GM20000 (cell line): ENCODE data around the gene CPA5.
"Not testable (repeated sequence)": the region's sequence is repeated elsewhere in the genome, so short reads cannot be mapped to it uniquely, and the experiment has no call there.

Experiments
- DNase-seq: peaks from one replicate; pipeline ENCODE4 v3.0.0; 2012; ENCODE audit warnings: low spot score
- CTCF ChIP-seq: IDR thresholded peaks from 2 replicates; pipeline ENCODE4 v1.5.1; 2012; ENCODE audit warnings: mild to moderate bottlenecking, control low read depth; ENCODE audit errors: extremely low read depth, missing control alignments

CPA5 gene

GRCh38 chr7:130371046-130371445, 26.4 kb downstream of the CPA5 start:
- no peak for DNase-seq
- TF ChIP-seq CTCF = no peak

GRCh38 chr7:130372402-130373165, 28.0 kb downstream of the CPA5 start:
- DNase-seq = no peak
- TF ChIP-seq CTCF = no peak

GRCh38 chr7:130374507-130374906, 29.9 kb downstream of the CPA5 start:
- TF ChIP-seq CTCF = no peak
- DNase-seq = no peak

DNA sequence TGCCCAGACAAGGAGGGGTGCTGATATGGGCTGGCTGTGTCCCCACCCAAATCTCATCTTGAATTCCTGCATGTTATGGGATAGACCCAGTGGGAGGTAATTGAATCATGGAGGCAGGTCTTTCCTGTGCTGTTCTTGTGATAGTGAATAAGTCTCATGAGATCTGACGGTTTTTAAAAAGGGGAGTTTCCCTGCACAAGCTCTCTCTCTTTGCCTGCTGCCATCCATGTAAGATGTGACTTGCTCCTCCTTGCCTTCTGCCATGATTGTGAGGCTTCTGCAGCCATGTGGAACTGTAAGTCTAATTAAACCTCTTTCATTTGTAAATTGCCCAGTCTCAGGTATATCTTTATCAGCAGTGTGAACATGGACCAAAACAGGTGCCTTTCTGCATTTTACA, 31.8 kb downstream of the CPA5 start:
- DNase-seq = not testable (repeated sequence)

- no peak for DNase-seq
- TF ChIP-seq CTCF = no peak
Measured at GRCh38 chr7:130377178-130377577, 32.6 kb downstream of the CPA5 start.

DNA sequence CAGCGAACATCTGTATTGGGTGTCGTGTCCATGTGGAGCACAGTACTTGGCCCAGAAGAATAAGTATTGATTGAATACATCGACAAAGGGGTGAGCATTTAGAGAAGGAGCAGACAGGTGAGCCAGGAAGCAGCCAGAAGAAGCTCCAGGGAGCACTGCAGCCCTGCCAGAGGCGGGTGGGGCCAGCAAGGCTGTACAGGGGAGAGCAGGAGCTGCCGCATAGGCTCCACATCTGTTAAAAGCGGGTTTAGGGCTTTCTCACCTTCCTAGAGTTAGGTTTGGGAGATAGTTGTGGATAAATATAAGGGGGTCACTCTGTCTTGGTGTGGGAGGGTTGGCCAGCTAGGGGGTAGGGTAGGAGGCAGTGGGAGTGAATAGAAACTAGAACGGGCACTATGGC, 34.4 kb downstream of the CPA5 start:
- no peak for TF ChIP-seq CTCF
- no peak for DNase-seq

DNA sequence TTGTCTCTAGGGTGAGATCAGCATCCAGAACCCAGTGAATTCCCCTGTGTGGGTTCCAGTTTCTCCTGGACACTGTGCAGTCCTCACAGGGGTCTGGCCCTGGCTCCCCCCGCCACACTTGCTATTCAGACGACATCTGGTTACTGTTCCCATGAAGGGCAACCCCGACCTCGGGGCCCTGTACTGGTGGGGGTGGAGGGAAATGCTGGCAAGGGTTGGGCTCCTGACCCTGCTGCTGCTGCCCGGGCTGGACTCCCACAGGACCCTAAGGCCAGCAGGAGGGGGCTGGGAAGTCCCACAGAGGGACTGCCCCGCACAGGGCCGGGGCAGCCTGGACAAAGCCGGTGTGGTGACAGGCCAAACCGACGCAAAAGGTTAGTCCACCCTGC, 34.9 kb downstream of the CPA5 start:
- DNase-seq = no peak
- no peak for TF ChIP-seq CTCF
